ENCODE data around the gene STK11IP. TPM values are rescaled to one million over a fixed set of nuclear protein-coding genes. Genes with fewer than 3 reads are reported as not detected.
A peak's percentile ranks its signal among the peaks of the same experiment; 100 is the strongest.

The STK11IP gene
- total RNA-seq, 1 donor: 22.1 TPM

DNA sequence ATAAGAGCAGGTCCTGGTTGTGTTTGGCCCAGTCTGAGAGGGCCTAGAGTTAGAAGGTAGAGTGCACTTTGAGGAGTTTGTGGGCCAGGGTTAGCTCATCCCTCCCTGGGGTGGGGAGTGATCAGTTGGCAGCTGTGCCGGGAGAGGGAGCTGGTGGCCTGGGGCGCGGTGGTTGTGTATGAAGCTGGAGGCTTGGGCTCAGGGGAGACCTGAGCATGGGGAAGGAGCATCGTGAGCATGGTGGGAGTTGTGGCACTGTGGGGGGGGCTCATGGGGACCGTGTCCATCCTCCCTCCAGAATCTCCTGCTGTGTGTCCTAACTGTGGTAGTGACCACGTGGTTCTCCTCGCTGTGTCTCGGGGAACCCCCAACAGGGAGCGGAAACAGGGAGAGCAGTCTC is 13.6 kb downstream of the STK11IP start:
- peak; percentile 54 for DNase-seq (ENCODE audit: insufficient read length, low spot score, missing footprints)
- H4K20me1 ChIP-seq (ENCODE audit: insufficient read depth, low read length): no peaks in the 10 kb centered on the region
- TF ChIP-seq, protein P1, sequence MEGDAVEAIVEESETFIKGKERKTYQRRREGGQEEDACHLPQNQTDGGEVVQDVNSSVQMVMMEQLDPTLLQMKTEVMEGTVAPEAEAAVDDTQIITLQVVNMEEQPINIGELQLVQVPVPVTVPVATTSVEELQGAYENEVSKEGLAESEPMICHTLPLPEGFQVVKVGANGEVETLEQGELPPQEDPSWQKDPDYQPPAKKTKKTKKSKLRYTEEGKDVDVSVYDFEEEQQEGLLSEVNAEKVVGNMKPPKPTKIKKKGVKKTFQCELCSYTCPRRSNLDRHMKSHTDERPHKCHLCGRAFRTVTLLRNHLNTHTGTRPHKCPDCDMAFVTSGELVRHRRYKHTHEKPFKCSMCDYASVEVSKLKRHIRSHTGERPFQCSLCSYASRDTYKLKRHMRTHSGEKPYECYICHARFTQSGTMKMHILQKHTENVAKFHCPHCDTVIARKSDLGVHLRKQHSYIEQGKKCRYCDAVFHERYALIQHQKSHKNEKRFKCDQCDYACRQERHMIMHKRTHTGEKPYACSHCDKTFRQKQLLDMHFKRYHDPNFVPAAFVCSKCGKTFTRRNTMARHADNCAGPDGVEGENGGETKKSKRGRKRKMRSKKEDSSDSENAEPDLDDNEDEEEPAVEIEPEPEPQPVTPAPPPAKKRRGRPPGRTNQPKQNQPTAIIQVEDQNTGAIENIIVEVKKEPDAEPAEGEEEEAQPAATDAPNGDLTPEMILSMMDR (IDR thresholded peaks at IDR 0.05; ENCODE audit: extremely low read depth, low read depth, low read length): no peak
- H3K4me2 ChIP-seq (ENCODE audit: insufficient read depth, low read length): no peak overlapping the region
- H3K79me2 ChIP-seq (ENCODE audit: insufficient read depth, low read length): no peaks in the 10 kb centered on the region
- H3K4me3 ChIP-seq (ENCODE audit: insufficient read depth, low read length): no peak overlapping the region
- H3K4me1 ChIP-seq (ENCODE audit: insufficient read depth, low read length): no peaks in the 10 kb centered on the region
- H3K27ac ChIP-seq (ENCODE audit: low read depth, low read length): no peak overlapping the region
- peaks cover 14% of the 10 kb centered on the region for H3K36me3 ChIP-seq (ENCODE audit: insufficient read depth, low read length)
- no peak overlapping the region for H2AFZ ChIP-seq (ENCODE audit: low read length)
- H3K27me3 ChIP-seq (ENCODE audit: insufficient read depth, low read length): no peaks in the 10 kb centered on the region
- no peaks in the 10 kb centered on the region for H3K9me3 ChIP-seq (ENCODE audit: low read depth, low read length)

DNA sequence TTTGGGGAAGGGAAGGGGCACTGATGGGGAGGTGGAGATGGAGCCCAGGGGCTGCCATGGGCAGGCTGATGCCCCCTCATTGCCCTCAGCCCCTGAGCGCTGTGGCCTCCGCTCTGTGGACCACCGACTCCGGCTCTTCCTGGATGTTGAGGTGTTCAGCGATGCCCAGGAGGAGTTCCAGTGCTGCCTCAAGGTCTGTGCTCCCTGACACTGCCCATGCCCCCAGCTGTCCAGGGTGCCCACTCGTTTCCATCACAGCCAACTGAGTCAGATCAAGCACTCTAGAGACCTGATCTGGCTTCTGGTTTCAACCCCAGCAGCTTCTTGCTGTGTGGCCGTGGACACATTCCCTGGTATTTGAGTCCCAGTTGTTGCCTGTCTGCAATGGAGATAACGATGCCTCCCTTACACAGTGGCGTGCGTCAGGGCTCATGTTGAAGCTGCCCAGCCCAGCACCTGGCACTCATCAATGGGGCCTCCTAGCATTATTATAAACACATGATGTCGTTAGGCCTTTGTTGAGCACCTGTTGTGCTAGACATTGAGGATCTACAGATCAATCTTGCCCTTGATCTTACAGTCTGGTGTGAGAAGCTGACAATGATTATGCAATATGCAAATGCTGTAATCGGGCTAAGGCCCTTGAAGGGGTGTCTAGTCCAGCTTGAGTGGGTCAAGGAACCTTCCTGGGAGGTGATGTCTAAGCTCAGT is 14.4 kb downstream of the STK11IP start:
- DNase-seq (ENCODE audit: insufficient read length, low spot score, missing footprints): peak; percentile 58

DNA sequence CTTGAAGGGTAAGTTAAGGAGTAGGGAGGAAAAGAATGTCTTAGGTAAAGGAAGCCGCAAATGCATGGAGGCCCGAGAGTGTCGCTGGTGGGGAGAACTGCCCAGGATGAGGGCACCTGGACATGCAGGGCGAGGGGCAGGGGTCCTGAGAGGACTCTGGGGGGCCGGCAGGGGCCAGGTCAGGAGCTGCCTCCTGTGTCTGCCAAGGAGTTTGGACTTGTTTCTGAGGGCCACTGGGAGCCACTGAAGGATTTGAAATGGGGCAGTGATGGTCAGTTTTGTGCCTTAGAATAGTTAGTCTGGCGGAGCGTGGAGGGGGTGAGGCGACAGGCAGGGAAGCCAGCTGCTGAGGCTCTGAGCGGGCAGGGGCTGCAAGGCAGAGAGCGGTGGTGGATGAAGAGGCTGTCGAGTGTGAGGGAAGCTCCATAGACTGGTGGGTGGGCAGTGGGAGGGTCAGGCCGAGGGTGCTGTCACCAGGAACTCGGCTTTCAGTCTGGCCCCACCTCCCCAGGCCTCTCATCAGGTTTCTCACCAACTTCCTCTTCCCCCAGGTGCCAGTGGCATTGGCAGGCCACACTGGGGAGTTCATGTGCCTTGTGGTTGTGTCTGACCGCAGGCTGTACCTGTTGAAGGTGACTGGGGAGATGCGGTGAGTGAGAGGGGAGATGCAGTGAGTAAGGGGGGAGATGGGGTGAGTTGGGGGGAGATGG is 15.1 kb downstream of the STK11IP start:
- Histone ChIP-seq H3K4me2 (ENCODE audit: insufficient read depth, low read length) (no peak overlapping the region), H3K36me3 (ENCODE audit: insufficient read depth, low read length) (peaks cover 12% of the 10 kb centered on the region), H4K20me1 (ENCODE audit: insufficient read depth, low read length) (no peaks in the 10 kb centered on the region), H3K4me3 (ENCODE audit: insufficient read depth, low read length) (no peak overlapping the region), H3K9me3 (ENCODE audit: low read depth, low read length) (no peaks in the 10 kb centered on the region), H3K79me2 (ENCODE audit: insufficient read depth, low read length) (no peaks in the 10 kb centered on the region), H2AFZ (ENCODE audit: low read length) (no peak overlapping the region), H3K27ac (ENCODE audit: low read depth, low read length) (no peak overlapping the region), H3K27me3 (ENCODE audit: insufficient read depth, low read length) (no peaks in the 10 kb centered on the region), H3K4me1 (ENCODE audit: insufficient read depth, low read length) (no peaks in the 10 kb centered on the region)
- TF ChIP-seq, protein P1 (IDR thresholded peaks at IDR 0.05; ENCODE audit: extremely low read depth, low read depth, low read length): no peak
- peak; percentile 32 for DNase-seq (ENCODE audit: insufficient read length, low spot score, missing footprints)

More for the DNA sequence above, 14.4 kb downstream of the STK11IP start:
- Histone ChIP-seq H3K27me3 (ENCODE audit: insufficient read depth, low read length) (no peaks in the 10 kb centered on the region), H3K79me2 (ENCODE audit: insufficient read depth, low read length) (no peaks in the 10 kb centered on the region), H3K27ac (ENCODE audit: low read depth, low read length) (no peak overlapping the region), H4K20me1 (ENCODE audit: insufficient read depth, low read length) (no peaks in the 10 kb centered on the region), H3K4me2 (ENCODE audit: insufficient read depth, low read length) (no peak overlapping the region), H3K4me3 (ENCODE audit: insufficient read depth, low read length) (no peak overlapping the region), H3K36me3 (ENCODE audit: insufficient read depth, low read length) (peaks cover 14% of the 10 kb centered on the region), H3K4me1 (ENCODE audit: insufficient read depth, low read length) (no peaks in the 10 kb centered on the region), H3K9me3 (ENCODE audit: low read depth, low read length) (no peaks in the 10 kb centered on the region), H2AFZ (ENCODE audit: low read length) (no peak overlapping the region)
- TF ChIP-seq, protein P1 (IDR thresholded peaks at IDR 0.05; ENCODE audit: extremely low read depth, low read depth, low read length): no peak

DNA sequence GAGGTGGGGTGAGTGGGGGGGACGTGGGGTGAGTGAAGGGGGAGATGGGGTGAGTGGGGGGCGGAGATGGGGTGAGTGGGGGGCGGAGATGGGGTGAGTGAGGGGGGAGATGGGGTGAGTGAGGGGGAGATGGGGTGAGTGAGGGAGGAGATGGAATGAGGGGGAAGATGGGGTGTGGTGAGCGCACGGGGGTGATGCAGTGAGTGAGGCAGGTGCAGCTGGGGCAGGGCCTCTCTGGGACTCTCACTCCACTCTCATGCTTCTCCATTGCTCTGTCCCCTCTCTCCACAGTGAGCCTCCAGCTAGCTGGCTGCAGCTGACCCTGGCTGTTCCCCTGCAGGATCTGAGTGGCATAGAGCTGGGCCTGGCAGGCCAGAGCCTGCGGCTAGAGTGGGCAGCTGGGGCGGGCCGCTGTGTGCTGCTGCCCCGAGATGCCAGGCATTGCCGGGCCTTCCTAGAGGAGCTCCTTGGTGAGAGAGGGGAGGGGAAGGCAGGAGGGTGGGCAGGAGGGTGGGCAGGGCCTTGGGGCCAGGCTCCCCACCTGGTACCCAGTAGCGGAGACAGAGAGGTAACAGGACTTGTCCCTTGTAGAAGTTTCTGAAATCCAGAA is 15.9 kb downstream of the STK11IP start:
- peak; percentile 29 for DNase-seq (ENCODE audit: insufficient read length, low spot score, missing footprints)
- no peak overlapping the region for H3K27ac ChIP-seq (ENCODE audit: low read depth, low read length)
- no peaks in the 10 kb centered on the region for H3K79me2 ChIP-seq (ENCODE audit: insufficient read depth, low read length)
- H2AFZ ChIP-seq (ENCODE audit: low read length): no peak overlapping the region
- H3K27me3 ChIP-seq (ENCODE audit: insufficient read depth, low read length): no peaks in the 10 kb centered on the region
- no peak overlapping the region for H3K4me3 ChIP-seq (ENCODE audit: insufficient read depth, low read length)
- H3K9me3 ChIP-seq (ENCODE audit: low read depth, low read length): no peaks in the 10 kb centered on the region
- H4K20me1 ChIP-seq (ENCODE audit: insufficient read depth, low read length): no peaks in the 10 kb centered on the region
- H3K4me1 ChIP-seq (ENCODE audit: insufficient read depth, low read length): no peaks in the 10 kb centered on the region
- no peak overlapping the region for H3K4me2 ChIP-seq (ENCODE audit: insufficient read depth, low read length)
- TF ChIP-seq, protein P1 (IDR thresholded peaks at IDR 0.05; ENCODE audit: extremely low read depth, low read depth, low read length): no peak
- H3K36me3 ChIP-seq (ENCODE audit: insufficient read depth, low read length): peaks cover 9% of the 10 kb centered on the region
